HepG2 (cell line): Measurements from ENCODE around the gene TTLL11.

Experiments
- ATF2 ChIP-seq: sonication (generic); formaldehyde crosslinking; IDR thresholded peaks from 2 replicates; pipeline ENCODE4 v1.4.0; 2020; ENCODE audit warnings: missing genetic modification reagents
- BRCA1 ChIP-seq: sonication (generic); formaldehyde crosslinking; IDR thresholded peaks from 2 replicates; pipeline ENCODE4 v1.4.0; 2020; ENCODE audit warnings: missing genetic modification reagents
- CEBPB ChIP-seq: IDR thresholded peaks from 2 replicates; pipeline ENCODE4 v1.6.1; 2011; ENCODE audit warnings: low read depth, low read length, improper control_type of control experiment, borderline replicate concordance
- ELF4 ChIP-seq: sonication (generic); formaldehyde crosslinking; IDR thresholded peaks from 2 replicates; pipeline ENCODE4 v1.5.0; 2020; ENCODE audit warnings: missing genetic modification reagents, mild to moderate bottlenecking, moderate library complexity, borderline replicate concordance
- FOXM1 ChIP-seq: sonication (generic); formaldehyde crosslinking; IDR thresholded peaks from 2 replicates; pipeline ENCODE4 v1.5.0; 2020; ENCODE audit warnings: missing genetic modification reagents
- HDAC2 ChIP-seq: sonication (generic); formaldehyde crosslinking; IDR thresholded peaks from 2 replicates; pipeline ENCODE4 v1.4.0; 2020; ENCODE audit warnings: missing genetic modification reagents
- JUN ChIP-seq: sonication (generic); formaldehyde crosslinking; IDR thresholded peaks from 2 replicates; pipeline ENCODE4 v1.4.0; 2020; ENCODE audit warnings: mild to moderate bottlenecking, missing genetic modification reagents
- MAX ChIP-seq: IDR thresholded peaks from 2 replicates; pipeline ENCODE4 v1.6.1; 2012; ENCODE audit warnings: inconsistent platforms
- NFIC ChIP-seq: IDR thresholded peaks from 2 replicates; pipeline ENCODE4 v1.6.1; 2012; ENCODE audit warnings: mild to moderate bottlenecking, low read length, inconsistent platforms
- TCF7 ChIP-seq: sonication (generic); IDR thresholded peaks from 2 replicates; pipeline ENCODE4 v1.6.1; 2016; ENCODE audit warnings: antibody characterized with exemption, low read depth
- ZBTB7A ChIP-seq: sonication (generic); formaldehyde crosslinking; IDR thresholded peaks from 2 replicates; pipeline ENCODE4 v1.8.0; 2022; ENCODE audit warnings: mild to moderate bottlenecking, missing genetic modification reagents
- ZNF274 ChIP-seq: sonication (generic); formaldehyde crosslinking; IDR thresholded peaks from 2 replicates; pipeline ENCODE4 v1.5.1; 2020; ENCODE audit warnings: mild to moderate bottlenecking, missing genetic modification reagents

DNA sequence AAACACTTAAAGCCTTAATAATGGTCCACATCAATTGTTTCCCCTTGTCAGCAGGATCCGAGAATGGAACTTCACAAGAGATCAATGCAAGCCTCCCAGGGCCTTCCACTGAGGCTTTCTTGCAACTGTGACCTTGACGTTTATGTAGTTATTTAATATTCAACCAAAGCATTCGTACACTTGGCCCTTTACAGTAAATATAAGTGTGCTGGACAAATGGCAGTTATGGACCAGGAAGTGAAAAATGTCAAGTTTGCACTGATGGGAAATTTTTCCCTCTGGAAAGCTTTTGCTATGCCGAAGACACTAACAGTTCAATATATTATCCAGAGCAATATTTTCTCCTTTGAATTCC is 101.8 kb downstream of the TTLL11 start:
- TF ChIP-seq HDAC2: no peak
- TF ChIP-seq BRCA1 (CRISPR knock-in tag): no peak
- no peak for TF ChIP-seq CEBPB
- TF ChIP-seq TCF7: peak; percentile 23; the same call in 1 of the 2 replicates
- TF ChIP-seq JUN: no peak
- TF ChIP-seq NFIC: no peak
- no peak for TF ChIP-seq ATF2 (CRISPR knock-in tag)
- no peak for TF ChIP-seq FOXM1 (CRISPR knock-in tag)
- TF ChIP-seq ELF4 (CRISPR knock-in tag): no peak
- TF ChIP-seq ZNF274 (CRISPR knock-in tag): no peak
- no peak for TF ChIP-seq ZBTB7A (CRISPR knock-in tag)
- TF ChIP-seq MAX: no peak
